Activated CD8-positive, alpha-beta T cell treated with anti-CD3 and anti-CD28 coated beads for 36 hours (primary cell): ENCODE results near the gene DBX2. TPM values are rescaled to one million over a fixed set of nuclear protein-coding genes. Genes with fewer than 3 reads are reported as not detected.
"Not testable (repeated sequence)": the region's sequence is repeated elsewhere in the genome, so short reads cannot be mapped to it uniquely, and the experiment has no call there.

Experiments used
- ATAC-seq: fragments of 200-7000 bp; cut with Tn5 transposase; one replicate; pipeline ENCODE4 v1.10.0; 2021; ENCODE audit warnings: mild to moderate bottlenecking, moderate library complexity
- CTCF ChIA-PET: fragments of 350-600 bp; sonication (Branson Sonifier 250); formaldehyde crosslinking; loops from one replicate; lab custom pipeline; 2021; ENCODE audit warnings: antibody characterized with exemption; lab: Charles Lee
- POLR2A ChIA-PET: fragments of 350-600 bp; sonication (Branson Sonifier 250); formaldehyde crosslinking; loops from one replicate; lab custom pipeline; 2021; ENCODE audit warnings: antibody characterized with exemption; lab: Charles Lee
- DNase-seq: peaks from one replicate; pipeline ENCODE4 v3.0.0-alpha.2; 2020
- H3K27ac Mint-ChIP-seq: one replicate; pipeline ENCODE4 v1.8.0; 2021; ENCODE audit warnings: mild to moderate bottlenecking, mixed read lengths
- H3K27me3 Mint-ChIP-seq: one replicate; pipeline ENCODE4 v1.8.0; 2021; ENCODE audit warnings: mixed read lengths
- H3K36me3 Mint-ChIP-seq: one replicate; pipeline ENCODE4 v1.8.0; 2021; ENCODE audit warnings: low read depth, mixed read lengths
- H3K4me1 Mint-ChIP-seq: one replicate; pipeline ENCODE4 v1.8.0; 2021; ENCODE audit warnings: low read depth, mixed read lengths
- H3K4me3 Mint-ChIP-seq: one replicate; pipeline ENCODE4 v1.8.0; 2021; ENCODE audit warnings: mild to moderate bottlenecking, moderate library complexity, mixed read lengths
- H3K9me3 Mint-ChIP-seq: one replicate; pipeline ENCODE4 v1.8.0; 2021; ENCODE audit warnings: mixed read lengths
- CTCF ChIP-seq: fragments of 200-600 bp; IDR thresholded peaks from one replicate; pipeline ENCODE4 v1.8.0; 2022; ENCODE audit warnings: antibody characterized with exemption, mild to moderate bottlenecking
- intact Hi-C: fragments of 100-400 bp; cut with micrococcal nuclease; formaldehyde crosslinking; loops from one replicate; pipeline ENCODE4 v1.10.0; 2022
- total RNA-seq, 2 experiments: library from RNA; stranded (reverse); gene quantifications; one replicate each; pipeline ENCODE4 v1.2.3, GENCODE V29; 2021

The DBX2 gene
- total RNA-seq, 2 experiments from 2014 or later = not detected

GRCh38 chr12:45088608-45089007 is 37.7 kb upstream of the DBX2 start:
- POLR2A ChIA-PET = no interaction called here
- intact Hi-C loops = no loop called here
- CTCF ChIA-PET = no interaction called here

GRCh38 chr12:45084248-45084647 is 33.3 kb upstream of the DBX2 start:
- H3K4me1 Mint-ChIP-seq, DNase-seq, intact Hi-C loops, H3K9me3 Mint-ChIP-seq, H3K4me3 Mint-ChIP-seq, CTCF ChIA-PET, H3K27ac Mint-ChIP-seq, ATAC-seq, POLR2A ChIA-PET, H3K27me3 Mint-ChIP-seq, H3K36me3 Mint-ChIP-seq: not testable (repeated sequence)

More at GRCh38 chr12:45088608-45089007, 37.7 kb upstream of the DBX2 start:
- Mint-ChIP-seq H3K4me3 (no peak overlapping the region), H3K36me3 (peaks cover 2% of the 10 kb centered on the region), H3K27me3 (peaks cover 19% of the 10 kb centered on the region), H3K27ac (no peak overlapping the region), H3K9me3 (peaks cover 6% of the 10 kb centered on the region), H3K4me1 (no peaks in the 10 kb centered on the region)
- TF ChIP-seq CTCF = no peak
- no peak for DNase-seq
- no peak for ATAC-seq

- Mint-ChIP-seq H3K9me3 (no peaks in the 10 kb centered on the region), H3K27ac (no peak overlapping the region), H3K4me1 (no peaks in the 10 kb centered on the region), H3K36me3 (no peaks in the 10 kb centered on the region), H3K27me3 (peaks cover 8% of the 10 kb centered on the region), H3K4me3 (no peak overlapping the region)
- TF ChIP-seq CTCF = no peak
- POLR2A ChIA-PET = no interaction called here
- DNase-seq (no peak), ATAC-seq (no peak)
- intact Hi-C loops = no loop called here
- CTCF ChIA-PET = no interaction called here
These were observed 26.4 kb upstream of the DBX2 start for GRCh38 chr12:45077251-45077650.

GRCh38 chr12:45076417-45077026 is 25.6 kb upstream of the DBX2 start:
- H3K36me3 Mint-ChIP-seq = no peaks in the 10 kb centered on the region
- POLR2A ChIA-PET = no interaction called here
- H3K4me3 Mint-ChIP-seq = no peak overlapping the region
- TF ChIP-seq CTCF = no peak
- DNase-seq (no peak), ATAC-seq (no peak)
- no peak overlapping the region for H3K27ac Mint-ChIP-seq
- H3K9me3 Mint-ChIP-seq = no peaks in the 10 kb centered on the region
- peaks cover 8% of the 10 kb centered on the region for H3K27me3 Mint-ChIP-seq
- intact Hi-C loops = no loop called here
- CTCF ChIA-PET = interaction anchor here (1.0 kb wide), 1 partner anchor 12 kb away, joined by 3 read pairs; no protein-coding TSS in a partner anchor
- no peaks in the 10 kb centered on the region for H3K4me1 Mint-ChIP-seq

- POLR2A ChIA-PET = no interaction called here
- no peak for TF ChIP-seq CTCF
- Mint-ChIP-seq H3K27me3 (peaks cover 8% of the 10 kb centered on the region), H3K36me3 (no peaks in the 10 kb centered on the region), H3K4me1 (no peaks in the 10 kb centered on the region), H3K4me3 (no peak overlapping the region), H3K9me3 (no peaks in the 10 kb centered on the region), H3K27ac (no peak overlapping the region)
- intact Hi-C loops = no loop called here
- no peak for DNase-seq
- ATAC-seq = no peak
- CTCF ChIA-PET = interaction anchor here (1.0 kb wide), 1 partner anchor 11 kb away, joined by 3 read pairs; no protein-coding TSS in a partner anchor
These were observed 24.8 kb upstream of the DBX2 start for GRCh38 chr12:45075587-45076282.
